Thoracic aorta (tissue), 2 donors: ENCODE results near the gene RAET1E. TPM values are rescaled to one million over a fixed set of nuclear protein-coding genes. Genes with fewer than 3 reads are reported as not detected.
"Not testable (repeated sequence)": the region's sequence is repeated elsewhere in the genome, so short reads cannot be mapped to it uniquely, and the experiment has no call there.

Experiments used
- ATAC-seq: fragments of 150-250 bp; one replicate; pipeline ENCODE4 v1.8.0; 2017; ENCODE audit warnings: low read depth; ENCODE audit not compliant: insufficient number of reproducible peaks, low FRiP score
- DNase-seq: peaks from one replicate; pipeline ENCODE4 v3.0.0-alpha.2; 2020; ENCODE audit warnings: low spot score
- H3K27ac ChIP-seq, 2 donors: fragments of 200-600 bp; sonication (generic); 1 replicate in 1 of 2; 2 replicates in 1 of 2; pipeline ENCODE4 v1.5.1; 2016; ENCODE audit warnings: mild to moderate bottlenecking in 2 of 2, moderate library complexity in 2 of 2
- H3K27me3 ChIP-seq: fragments of 200-600 bp; sonication (generic); replicated peaks from 2 replicates; pipeline ENCODE4 v1.6.0; 2016; ENCODE audit warnings: mild to moderate bottlenecking; ENCODE audit not compliant: insufficient read depth
- H3K36me3 ChIP-seq: fragments of 200-600 bp; sonication (generic); one replicate; pipeline ENCODE4 v1.5.1; 2016
- H3K4me1 ChIP-seq, 2 donors: fragments of 200-600 bp; sonication (generic); 1 replicate in 1 of 2; 2 replicates in 1 of 2; pipeline versions ENCODE4 v1.5.1 to v1.6.0; 2016; ENCODE audit warnings: low read depth in 2 of 2, mild to moderate bottlenecking in 1 of 2; ENCODE audit not compliant: control insufficient read depth in 1 of 2
- H3K4me3 ChIP-seq: fragments of 200-600 bp; sonication (generic); 2 replicates; pipeline ENCODE4 v1.5.1; 2016; ENCODE audit warnings: mild to moderate bottlenecking
- H3K9me3 ChIP-seq: fragments of 200-600 bp; sonication (generic); 2 replicates; pipeline ENCODE4 v1.5.1; 2016
- CTCF ChIP-seq: fragments of 200-600 bp; sonication (generic); IDR thresholded peaks from one replicate; pipeline ENCODE4 v1.5.1; 2019; ENCODE audit warnings: antibody characterized with exemption
- total RNA-seq, 2 donors: library from RNA; depleted of rRNA; stranded (reverse); fragments of >200 nt; gene quantifications; one replicate each; pipeline versions ENCODE4 v1.1.0 to v1.2.3, GENCODE V29; 2016

Gene RAET1E
- total RNA-seq, 2 donors from 2014 or later = not detected

GRCh38 chr6:149909701-149910470, 12.0 kb upstream of the RAET1E start:
- DNase-seq (no peak), ATAC-seq (no peak)

GRCh38 chr6:149908480-149908879, 10.6 kb upstream of the RAET1E start:
- DNase-seq = not testable (repeated sequence)

More at GRCh38 chr6:149909701-149910470, 12.0 kb upstream of the RAET1E start:
- Histone ChIP-seq H3K9me3 (no peaks in the 10 kb centered on the region), H3K36me3 (no peaks in the 10 kb centered on the region), H3K4me1 (no peaks in the 10 kb centered on the region), H3K27me3 (no peaks in the 10 kb centered on the region), H3K27ac (no peak overlapping the region), H3K4me3 (no peak overlapping the region)
- no peak for TF ChIP-seq CTCF

GRCh38 chr6:149907317-149907716, 9.4 kb upstream of the RAET1E start:
- Histone ChIP-seq H3K27ac (no peak overlapping the region), H3K36me3 (no peaks in the 10 kb centered on the region), H3K9me3 (no peaks in the 10 kb centered on the region), H3K4me3 (no peak overlapping the region), H3K27me3 (no peaks in the 10 kb centered on the region), H3K4me1 (no peaks in the 10 kb centered on the region)
- TF ChIP-seq CTCF = no peak
- ATAC-seq (no peak), DNase-seq (no peak)

More at GRCh38 chr6:149908480-149908879, 10.6 kb upstream of the RAET1E start:
- H3K9me3 ChIP-seq, H3K27me3 ChIP-seq, ATAC-seq, H3K27ac ChIP-seq, H3K36me3 ChIP-seq, H3K4me3 ChIP-seq, H3K4me1 ChIP-seq: not testable (repeated sequence)

GRCh38 chr6:149906405-149906804, 8.5 kb upstream of the RAET1E start:
- Histone ChIP-seq H3K27ac (no peak overlapping the region), H3K4me1 (no peaks in the 10 kb centered on the region), H3K27me3 (no peaks in the 10 kb centered on the region), H3K4me3 (no peak overlapping the region), H3K9me3 (no peaks in the 10 kb centered on the region), H3K36me3 (no peaks in the 10 kb centered on the region)
- no peak for ATAC-seq
- no peak for TF ChIP-seq CTCF
- no peak for DNase-seq

- Histone ChIP-seq H3K27me3 (no peaks in the 10 kb centered on the region), H3K9me3 (no peaks in the 10 kb centered on the region), H3K4me3 (no peak overlapping the region), H3K27ac (no peak overlapping the region), H3K4me1 (no peaks in the 10 kb centered on the region), H3K36me3 (no peaks in the 10 kb centered on the region)
- no peak for DNase-seq
- TF ChIP-seq CTCF = no peak
- no peak for ATAC-seq
These were observed 8.0 kb upstream of the RAET1E start for GRCh38 chr6:149905911-149906371.
